Activated naive CD4-positive, alpha-beta T cell treated with anti-CD3 and anti-CD28 coated beads for 36 hours (primary cell): Measurements from ENCODE around the gene SLC48A1. TPM values are rescaled to one million over a fixed set of nuclear protein-coding genes. Genes with fewer than 3 reads are reported as not detected.

Experiments
- CTCF ChIA-PET: fragments of 350-600 bp; sonication (Branson Sonifier 250); formaldehyde crosslinking; loops from one replicate; lab custom pipeline; 2021; ENCODE audit warnings: antibody characterized with exemption; lab: Charles Lee
- DNase-seq: peaks from one replicate; pipeline ENCODE4 v3.0.0-alpha.2; 2020
- H3K27ac Mint-ChIP-seq: one replicate; pipeline ENCODE4 v1.8.0; 2021; ENCODE audit warnings: mild to moderate bottlenecking, mixed read lengths
- H3K27me3 Mint-ChIP-seq: one replicate; pipeline ENCODE4 v1.8.0; 2021; ENCODE audit warnings: low read depth, mixed read lengths
- H3K36me3 Mint-ChIP-seq: one replicate; pipeline ENCODE4 v1.8.0; 2021; ENCODE audit warnings: low read depth, mixed read lengths
- H3K4me1 Mint-ChIP-seq: one replicate; pipeline ENCODE4 v1.8.0; 2021; ENCODE audit warnings: low read depth, mixed read lengths
- H3K4me3 Mint-ChIP-seq: one replicate; pipeline ENCODE4 v1.8.0; 2021; ENCODE audit warnings: mild to moderate bottlenecking, moderate library complexity, mixed read lengths
- H3K9me3 Mint-ChIP-seq: one replicate; pipeline ENCODE4 v1.8.0; 2021; ENCODE audit warnings: mixed read lengths
- intact Hi-C: fragments of 100-400 bp; cut with micrococcal nuclease; formaldehyde crosslinking; loops from one replicate; pipeline ENCODE4 v1.15.1; 2023
- total RNA-seq, 2 experiments: library from RNA; stranded (reverse); gene quantifications; one replicate each; pipeline ENCODE4 v1.2.3, GENCODE V29; 2021

The SLC48A1 gene
- total RNA-seq: 10 to 100 TPM; 16.6 to 21.0 TPM

DNA sequence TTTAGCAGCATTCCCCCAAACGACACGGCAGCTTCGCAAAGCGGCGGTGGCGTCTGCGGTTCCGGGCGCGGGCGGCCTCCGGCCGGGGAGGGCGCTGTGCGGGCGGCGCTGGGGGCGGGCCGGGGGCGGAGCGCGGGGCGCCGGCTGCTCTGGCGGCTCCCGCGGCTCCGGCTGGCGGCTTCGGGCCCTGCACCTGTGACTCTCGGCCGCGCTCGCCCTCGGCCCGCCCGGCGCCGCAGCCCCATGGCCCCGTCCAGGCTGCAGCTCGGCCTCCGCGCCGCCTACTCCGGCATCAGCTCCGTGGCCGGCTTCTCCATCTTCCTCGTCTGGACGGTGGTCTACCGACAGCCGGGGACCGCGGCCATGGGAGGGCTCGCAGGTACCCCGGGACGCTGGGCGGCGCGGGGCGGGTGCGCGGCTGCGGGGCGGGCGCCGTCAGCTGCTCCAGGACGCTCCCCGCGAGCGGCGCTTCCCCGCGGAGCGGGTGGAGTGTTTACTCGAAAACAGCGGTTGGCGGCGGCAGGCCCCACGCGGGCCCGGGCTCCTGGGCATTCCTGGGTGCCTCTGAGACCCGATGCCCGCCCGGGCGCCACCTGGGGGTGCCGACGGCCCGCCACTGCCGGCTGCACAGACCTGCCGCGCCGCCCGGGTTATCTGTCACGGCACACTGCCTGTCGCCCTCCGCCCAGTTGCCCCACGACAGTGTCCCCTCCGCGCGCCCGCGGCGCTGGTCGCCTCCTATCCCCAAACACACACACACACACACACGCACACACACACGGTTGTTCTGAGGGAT lies at the start of gene SLC48A1:
Gene SLC48A1 (plus strand): TSS at position 177 of the 796 bp plus-strand sequence. CDS start 67 bp downstream, at position 244.
- H3K9me3 Mint-ChIP-seq: no peaks in the 10 kb centered on the region
- H3K36me3 Mint-ChIP-seq: no peaks in the 10 kb centered on the region
- H3K27me3 Mint-ChIP-seq: no peaks in the 10 kb centered on the region
- intact Hi-C loops: loop anchor here (1.0 to 2.0 kb wide), 2 partner anchors 35 to 66 kb away; partner anchors contain the start of gene RPAP3
- peaks cover 28% of the 10 kb centered on the region for H3K4me1 Mint-ChIP-seq
- H3K27ac Mint-ChIP-seq: peak within 1 kb of the TSS; percentile 13
- CTCF ChIA-PET: interaction anchor here (0.9 to 20.0 kb wide), 16 partner anchors 9 to 122 kb away, joined by 3 to 728 read pairs (median 5); no protein-coding TSS in a partner anchor
- peak; percentile 79 for DNase-seq
- H3K4me3 Mint-ChIP-seq: peak within 1 kb of the TSS; percentile 90

DNA sequence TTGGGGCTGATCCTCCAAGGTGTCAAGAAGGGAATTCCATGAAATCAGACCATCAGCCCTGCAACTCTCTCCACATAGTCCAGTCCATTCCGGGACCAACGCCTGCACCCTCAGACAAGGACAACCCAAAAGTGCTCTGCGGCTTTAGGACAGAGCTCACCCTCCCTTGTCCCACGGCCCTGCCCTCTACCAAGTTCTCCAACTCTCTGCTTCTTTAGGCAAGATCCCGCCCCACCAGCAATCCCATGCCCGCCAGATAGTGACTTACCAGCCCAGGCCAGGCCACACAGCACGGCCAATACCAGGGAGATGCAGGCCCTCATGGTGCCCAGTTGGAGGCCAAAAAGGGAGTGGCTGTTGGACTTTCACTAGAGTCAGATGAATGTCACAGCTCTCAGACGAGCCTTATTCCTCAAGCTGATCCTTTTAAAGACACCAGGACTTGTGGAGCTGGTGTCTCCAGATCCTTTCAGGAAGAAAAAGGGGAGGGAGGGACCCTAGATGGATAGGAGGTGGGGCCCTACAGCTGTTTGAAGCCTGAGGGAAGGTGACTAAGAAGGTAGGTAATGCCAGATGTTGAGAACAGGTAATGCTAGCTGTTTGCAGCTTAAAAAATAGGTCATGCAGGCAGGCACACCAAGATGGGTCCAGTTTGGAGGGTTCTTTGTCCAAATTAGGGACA lies 47.8 kb upstream of the SLC48A1 start, which contains the start of gene ENDOU:
Gene ENDOU (minus strand): TSS at position 400 of the 682 bp plus-strand sequence. CDS start 77 bp downstream, at position 323.
- H3K36me3 Mint-ChIP-seq: peaks cover 6% of the 10 kb centered on the region
- peaks cover 19% of the 10 kb centered on the region for H3K4me1 Mint-ChIP-seq
- no peak for DNase-seq
- H3K27ac Mint-ChIP-seq: no peak within 1 kb of the TSS
- H3K4me3 Mint-ChIP-seq: no peak within 1 kb of the TSS
- CTCF ChIA-PET: interaction anchor here (1.1 to 6.2 kb wide), 7 partner anchors 10 to 115 kb away, joined by 3 to 63 read pairs (median 5); no protein-coding TSS in a partner anchor
- H3K9me3 Mint-ChIP-seq: no peaks in the 10 kb centered on the region
- intact Hi-C loops: no loop called here
- H3K27me3 Mint-ChIP-seq: no peaks in the 10 kb centered on the region

DNA sequence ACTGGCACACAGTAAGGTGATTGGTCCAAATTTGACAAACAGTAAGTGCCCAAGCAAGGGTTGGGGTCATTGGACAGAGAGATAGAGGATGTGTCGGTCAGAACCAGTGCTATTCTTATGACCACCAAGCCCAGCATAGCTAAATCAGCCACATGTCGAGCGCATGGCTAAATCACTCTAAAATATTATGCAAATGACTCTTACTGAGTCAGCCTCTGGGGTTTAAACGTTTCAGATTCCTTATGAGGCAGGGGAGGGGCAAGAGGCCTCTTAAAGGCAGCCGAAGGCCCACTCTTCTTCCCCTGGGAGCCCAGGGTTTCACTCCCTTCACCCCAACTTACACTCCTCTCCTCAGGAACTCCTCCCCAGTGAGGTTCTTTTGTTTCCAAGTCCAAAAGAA lies 47.1 kb upstream of the SLC48A1 start:
- CTCF ChIA-PET: interaction anchor here (1.1 to 6.2 kb wide), 7 partner anchors 10 to 114 kb away, joined by 3 to 63 read pairs (median 6); no protein-coding TSS in a partner anchor
- no peaks in the 10 kb centered on the region for H3K27me3 Mint-ChIP-seq
- peaks cover 6% of the 10 kb centered on the region for H3K36me3 Mint-ChIP-seq
- H3K4me3 Mint-ChIP-seq: no peak overlapping the region
- H3K4me1 Mint-ChIP-seq: peaks cover 19% of the 10 kb centered on the region
- DNase-seq: no peak
- no peak overlapping the region for H3K27ac Mint-ChIP-seq
- no peaks in the 10 kb centered on the region for H3K9me3 Mint-ChIP-seq
- intact Hi-C loops: no loop called here

DNA sequence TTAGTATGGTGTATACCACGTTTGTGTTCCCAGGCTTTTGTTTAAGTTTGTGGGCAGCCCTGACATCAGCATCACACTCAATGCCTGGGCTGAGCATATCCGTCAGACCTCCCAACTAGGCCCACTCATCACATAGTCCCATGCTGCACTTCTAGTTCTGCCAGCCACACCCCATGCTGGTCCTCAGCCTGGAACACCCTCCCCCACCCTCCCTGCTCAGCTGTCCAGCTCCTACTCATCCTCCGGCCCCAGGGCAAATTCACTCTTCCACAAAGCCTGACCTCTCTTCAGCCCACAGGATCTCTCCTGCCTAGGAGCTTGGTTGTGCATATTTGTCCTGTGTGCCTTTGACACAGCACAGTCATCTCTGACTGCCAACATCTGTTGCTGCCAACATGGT lies 43.8 kb upstream of the SLC48A1 start:
- H3K9me3 Mint-ChIP-seq: no peaks in the 10 kb centered on the region
- no peak overlapping the region for H3K27ac Mint-ChIP-seq
- no peak overlapping the region for H3K4me3 Mint-ChIP-seq
- DNase-seq: no peak
- intact Hi-C loops: no loop called here
- H3K36me3 Mint-ChIP-seq: no peaks in the 10 kb centered on the region
- peaks cover 11% of the 10 kb centered on the region for H3K4me1 Mint-ChIP-seq
- no peaks in the 10 kb centered on the region for H3K27me3 Mint-ChIP-seq
- CTCF ChIA-PET: interaction anchor here (0.6 to 7.0 kb wide), 3 partner anchors 14 to 1099 kb away, joined by 3 to 85 read pairs (median 6); no protein-coding TSS in a partner anchor

DNA sequence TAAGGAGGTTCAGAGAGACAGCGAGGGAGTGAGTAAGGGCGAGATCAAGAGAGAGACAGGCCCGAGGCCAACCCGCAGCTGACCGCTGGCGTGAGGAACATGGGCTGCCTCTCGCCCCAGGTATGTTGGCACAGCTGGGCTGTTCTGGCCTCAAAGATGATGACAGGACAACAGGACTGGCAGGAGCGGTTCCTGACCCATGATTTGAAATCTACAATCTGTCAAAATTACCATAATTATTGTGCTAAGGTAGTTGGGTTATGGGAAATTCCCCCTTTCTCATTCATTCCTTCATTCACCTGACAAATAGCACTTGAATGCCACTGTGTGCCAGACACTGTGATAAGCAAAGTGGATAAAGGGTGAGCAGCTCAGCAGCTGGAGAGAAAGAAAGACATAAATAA lies 42.7 kb upstream of the SLC48A1 start:
- intact Hi-C loops: no loop called here
- Mint-ChIP-seq H3K27me3 (no peaks in the 10 kb centered on the region), H3K27ac (no peak overlapping the region), H3K9me3 (no peaks in the 10 kb centered on the region), H3K4me3 (no peak overlapping the region), H3K36me3 (no peaks in the 10 kb centered on the region), H3K4me1 (peaks cover 11% of the 10 kb centered on the region)
- CTCF ChIA-PET: interaction anchor here (0.8 to 7.0 kb wide), 4 partner anchors 12 to 39 kb away, joined by 3 to 85 read pairs (median 4); no protein-coding TSS in a partner anchor
- DNase-seq: no peak

DNA sequence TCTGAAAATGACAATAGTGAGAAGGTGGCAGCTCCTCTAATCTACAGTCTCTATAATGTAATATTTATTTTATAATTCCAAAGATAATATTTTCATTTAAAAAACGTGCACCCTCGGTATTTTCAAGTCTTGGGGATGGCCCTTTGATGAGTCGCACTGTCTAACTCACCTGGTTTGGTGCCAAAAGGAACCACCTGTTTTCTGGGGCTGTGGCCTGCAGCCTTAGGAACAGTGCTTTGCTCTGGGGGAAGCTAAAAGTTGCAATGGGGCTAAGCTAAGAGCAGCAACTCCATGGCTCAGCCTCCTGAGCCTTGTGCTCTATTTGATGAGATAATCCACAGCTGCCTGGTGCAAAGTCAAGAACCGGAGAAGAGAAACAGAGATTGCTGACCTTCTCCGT lies 41.3 kb upstream of the SLC48A1 start:
- CTCF ChIA-PET: interaction anchor here (1.4 to 7.0 kb wide), 5 partner anchors 11 to 107 kb away, joined by 3 to 85 read pairs (median 8); no protein-coding TSS in a partner anchor

DNA sequence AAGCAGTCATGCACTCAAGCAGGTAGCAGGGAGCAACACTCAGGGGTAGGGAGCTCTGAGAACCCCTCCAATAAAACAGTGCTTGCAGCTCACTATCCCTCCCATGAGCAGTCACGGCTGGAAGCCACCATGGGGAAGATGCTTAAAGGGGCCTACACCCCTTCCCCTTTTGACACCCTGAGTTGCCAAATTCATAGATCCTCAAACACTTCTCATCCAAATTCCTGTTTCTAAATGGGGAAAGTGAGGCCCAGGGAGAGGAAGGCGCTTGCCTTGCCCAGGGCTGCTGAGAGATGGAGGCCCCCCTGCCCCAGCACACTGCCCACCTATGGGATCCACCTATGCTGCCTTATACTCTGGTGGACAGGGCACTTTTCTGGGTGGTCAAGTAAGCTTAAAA lies 40.5 kb upstream of the SLC48A1 start:
- Mint-ChIP-seq H3K36me3 (no peaks in the 10 kb centered on the region), H3K27ac (no peak overlapping the region), H3K4me1 (no peaks in the 10 kb centered on the region), H3K27me3 (no peaks in the 10 kb centered on the region), H3K4me3 (no peak overlapping the region), H3K9me3 (no peaks in the 10 kb centered on the region)
- CTCF ChIA-PET: interaction anchor here (0.9 to 7.0 kb wide), 6 partner anchors 10 to 711 kb away, joined by 3 to 85 read pairs (median 6); no protein-coding TSS in a partner anchor
- intact Hi-C loops: loop anchor here (2.0 kb wide), 1 partner anchor 18 kb away; no protein-coding TSS in a partner anchor
- DNase-seq: no peak

More for the DNA sequence above, 41.3 kb upstream of the SLC48A1 start:
- no peak overlapping the region for H3K27ac Mint-ChIP-seq
- no peak overlapping the region for H3K4me3 Mint-ChIP-seq
- no peak for DNase-seq
- intact Hi-C loops: loop anchor here (2.0 kb wide), 1 partner anchor 17 kb away; no protein-coding TSS in a partner anchor
- H3K9me3 Mint-ChIP-seq: no peaks in the 10 kb centered on the region
- H3K4me1 Mint-ChIP-seq: no peaks in the 10 kb centered on the region
- H3K36me3 Mint-ChIP-seq: no peaks in the 10 kb centered on the region
- H3K27me3 Mint-ChIP-seq: no peaks in the 10 kb centered on the region

DNA sequence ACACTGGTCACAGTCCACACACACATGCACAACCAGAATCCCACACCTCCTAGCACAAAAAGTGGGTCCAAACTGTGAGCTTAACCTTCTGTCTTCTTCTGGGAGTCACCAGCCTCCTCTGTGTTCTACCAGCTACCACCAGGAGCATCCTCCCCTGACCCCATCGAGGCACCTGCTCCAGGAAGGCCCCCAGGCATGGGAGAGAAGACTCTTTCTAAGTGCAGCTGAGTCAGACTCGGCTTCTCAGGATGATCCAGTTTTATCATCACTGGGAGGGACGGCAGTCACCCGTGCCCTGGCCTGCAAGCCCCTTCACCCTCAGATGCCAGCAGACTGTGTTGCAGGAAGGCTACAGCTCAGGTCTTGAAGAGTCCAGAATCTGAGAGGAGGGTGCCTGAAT lies 39.9 kb upstream of the SLC48A1 start:
- intact Hi-C loops: loop anchor here (2.0 kb wide), 1 partner anchor 18 kb away; no protein-coding TSS in a partner anchor
- DNase-seq: no peak
- H3K36me3 Mint-ChIP-seq: no peaks in the 10 kb centered on the region
- H3K27ac Mint-ChIP-seq: no peak overlapping the region
- H3K4me1 Mint-ChIP-seq: no peaks in the 10 kb centered on the region
- H3K9me3 Mint-ChIP-seq: no peaks in the 10 kb centered on the region
- H3K27me3 Mint-ChIP-seq: no peaks in the 10 kb centered on the region
- CTCF ChIA-PET: interaction anchor here (0.5 to 7.0 kb wide), 9 partner anchors 10 to 711 kb away, joined by 3 to 85 read pairs (median 5); no protein-coding TSS in a partner anchor
- no peak overlapping the region for H3K4me3 Mint-ChIP-seq

DNA sequence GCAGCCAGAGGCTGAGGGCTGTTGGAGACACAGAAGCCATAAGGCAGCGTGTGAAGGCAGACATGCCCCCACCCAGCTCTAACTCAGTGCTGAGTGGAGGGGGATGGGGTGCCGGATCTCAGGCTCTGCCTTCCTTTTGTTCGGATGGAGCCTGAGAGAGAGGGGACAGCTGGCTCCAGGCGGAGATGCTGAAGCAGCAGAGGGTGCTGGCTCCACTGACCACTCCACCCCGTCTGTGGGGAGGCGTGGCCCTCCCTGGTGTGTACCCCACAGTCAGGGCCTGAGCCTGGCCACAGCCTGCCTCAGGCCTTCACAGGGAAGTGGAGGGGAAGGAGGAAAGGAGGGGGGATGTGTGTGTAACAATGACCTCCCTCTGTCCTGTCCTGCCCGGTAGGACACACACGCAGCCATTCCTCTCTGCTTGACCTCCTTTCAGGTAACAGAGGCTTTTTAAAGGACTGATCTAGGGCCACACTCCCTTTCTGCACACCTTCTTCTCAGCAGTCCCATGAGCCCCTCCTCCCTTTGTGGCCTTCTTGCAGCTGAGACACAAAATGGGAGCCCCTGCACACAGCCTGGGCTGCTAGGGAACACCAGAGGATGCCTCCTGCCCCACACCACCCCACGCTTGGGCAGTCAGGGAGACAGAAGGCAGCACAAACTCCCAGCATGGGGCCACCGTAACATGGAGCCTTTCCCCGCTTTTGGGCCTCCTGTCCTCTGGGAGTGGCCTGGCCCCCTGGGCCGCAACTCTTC lies 38.1 kb upstream of the SLC48A1 start:
- Mint-ChIP-seq H3K4me3 (no peak overlapping the region), H3K27me3 (no peaks in the 10 kb centered on the region), H3K9me3 (no peaks in the 10 kb centered on the region), H3K27ac (no peak overlapping the region), H3K36me3 (no peaks in the 10 kb centered on the region), H3K4me1 (peaks cover 7% of the 10 kb centered on the region)
- intact Hi-C loops: no loop called here
- CTCF ChIA-PET: interaction anchor here (1.1 to 10.6 kb wide), 3 partner anchors 8 to 39 kb away, joined by 4 to 728 read pairs (median 85); partner anchors contain the start of gene SLC48A1
- no peak for DNase-seq

DNA sequence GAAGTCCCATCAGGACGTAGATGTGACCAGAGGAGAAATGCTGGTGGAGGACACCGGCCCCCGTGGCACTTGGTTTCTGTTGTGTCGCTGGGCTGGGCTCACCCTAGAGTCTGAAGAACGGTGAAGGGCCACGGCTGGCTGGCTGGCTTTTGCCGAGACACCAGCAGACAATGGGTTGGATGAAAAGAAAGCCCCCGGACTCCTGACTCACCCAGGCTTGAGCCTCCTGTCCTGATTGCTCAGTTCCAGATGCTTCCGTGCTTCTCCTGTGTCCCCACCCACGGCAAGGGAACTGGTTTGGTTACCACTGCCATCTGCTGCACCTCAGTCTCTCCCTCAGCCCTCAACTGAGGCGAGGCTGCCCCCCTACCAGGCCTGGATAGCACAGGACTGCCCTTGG lies 37.4 kb upstream of the SLC48A1 start:
- Mint-ChIP-seq H3K27ac (no peak overlapping the region), H3K4me3 (no peak overlapping the region), H3K9me3 (no peaks in the 10 kb centered on the region), H3K27me3 (no peaks in the 10 kb centered on the region), H3K36me3 (no peaks in the 10 kb centered on the region), H3K4me1 (peaks cover 7% of the 10 kb centered on the region)
- intact Hi-C loops: no loop called here
- CTCF ChIA-PET: interaction anchor here (1.1 to 12.6 kb wide), 5 partner anchors 9 to 101 kb away, joined by 3 to 728 read pairs (median 9); partner anchors contain the start of genes RPAP3 and SLC48A1
- no peak for DNase-seq

DNA sequence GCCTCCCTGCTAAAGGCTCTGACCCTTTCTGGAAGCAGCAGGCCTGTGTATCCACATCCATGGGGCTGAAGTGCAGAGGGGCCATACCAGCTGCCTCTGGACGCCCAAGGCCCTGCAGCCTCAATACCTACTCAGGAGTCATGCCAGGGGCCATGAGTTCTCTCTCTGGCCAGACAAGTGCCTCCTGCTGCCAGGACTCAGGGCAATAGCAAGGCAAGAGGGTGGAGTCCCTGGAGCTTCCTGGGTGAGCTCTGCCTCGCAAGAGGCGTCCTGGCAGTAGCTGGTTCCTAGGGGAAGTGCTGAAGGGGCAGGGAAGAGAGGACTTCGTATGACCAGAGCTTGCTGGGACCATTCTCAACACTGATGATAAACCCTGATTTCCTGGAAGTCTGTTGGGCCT lies 36.8 kb upstream of the SLC48A1 start:
- no peak overlapping the region for H3K4me3 Mint-ChIP-seq
- no peaks in the 10 kb centered on the region for H3K27me3 Mint-ChIP-seq
- CTCF ChIA-PET: interaction anchor here (0.6 to 12.6 kb wide), 9 partner anchors 8 to 275 kb away, joined by 3 to 728 read pairs (median 4); partner anchors contain the start of genes RPAP3 and SLC48A1
- no peaks in the 10 kb centered on the region for H3K9me3 Mint-ChIP-seq
- no peak for DNase-seq
- no peak overlapping the region for H3K27ac Mint-ChIP-seq
- peaks cover 12% of the 10 kb centered on the region for H3K4me1 Mint-ChIP-seq
- intact Hi-C loops: no loop called here
- no peaks in the 10 kb centered on the region for H3K36me3 Mint-ChIP-seq
